Adrenal gland (tissue), 5 donors: ENCODE data around the gene SHLD2.
"Not testable (repeated sequence)": the region's sequence is repeated elsewhere in the genome, so short reads cannot be mapped to it uniquely, and the experiment has no call there.

ENCODE experiments used
- POLR2A ChIP-seq, 2 donors: fragments of 450-650 bp; IDR thresholded peaks; one replicate each; pipeline ENCODE4 v1.6.1; 2017; ENCODE audit warnings: antibody characterized with exemption in 2 of 2, mild to moderate bottlenecking in 2 of 2, moderate library complexity in 1 of 2
- TF ChIP-seq, protein P1 (sequence below), 6 experiments: fragments of 450-650 bp in 4 of 6; fragments of 200-600 bp in 2 of 6; sonication (generic) in 1 of 6; IDR thresholded peaks; 1 replicate in 5 of 6; 2 replicates in 1 of 6; pipeline versions ENCODE4 v1.5.1 to v1.8.0; 2016 to 2021; ENCODE audit warnings: antibody characterized with exemption in 6 of 6, mild to moderate bottlenecking in 2 of 6, moderate library complexity in 1 of 6
- donor health status: DM: no; HTN: no; CAD: no.

DNA sequence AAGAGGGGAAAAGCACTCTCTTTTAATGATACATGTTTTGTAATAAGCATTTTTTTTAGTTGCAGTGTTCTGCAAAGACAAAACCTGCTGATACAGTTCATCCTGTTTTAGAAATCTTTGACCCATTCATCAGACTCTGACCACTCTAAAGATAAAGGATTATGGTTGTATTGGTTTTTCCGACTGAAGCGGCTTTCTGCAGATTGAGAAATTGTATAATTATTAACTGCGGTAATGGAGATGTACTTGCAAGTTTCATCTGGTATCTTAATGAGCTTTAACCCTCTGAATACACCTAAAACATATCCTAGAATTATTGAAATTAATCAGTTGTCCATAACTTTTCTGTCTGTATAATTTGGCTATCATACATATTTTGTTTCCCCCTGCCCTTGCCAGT lies 50.6 kb downstream of the SHLD2 start:
- TF ChIP-seq, protein P1, sequence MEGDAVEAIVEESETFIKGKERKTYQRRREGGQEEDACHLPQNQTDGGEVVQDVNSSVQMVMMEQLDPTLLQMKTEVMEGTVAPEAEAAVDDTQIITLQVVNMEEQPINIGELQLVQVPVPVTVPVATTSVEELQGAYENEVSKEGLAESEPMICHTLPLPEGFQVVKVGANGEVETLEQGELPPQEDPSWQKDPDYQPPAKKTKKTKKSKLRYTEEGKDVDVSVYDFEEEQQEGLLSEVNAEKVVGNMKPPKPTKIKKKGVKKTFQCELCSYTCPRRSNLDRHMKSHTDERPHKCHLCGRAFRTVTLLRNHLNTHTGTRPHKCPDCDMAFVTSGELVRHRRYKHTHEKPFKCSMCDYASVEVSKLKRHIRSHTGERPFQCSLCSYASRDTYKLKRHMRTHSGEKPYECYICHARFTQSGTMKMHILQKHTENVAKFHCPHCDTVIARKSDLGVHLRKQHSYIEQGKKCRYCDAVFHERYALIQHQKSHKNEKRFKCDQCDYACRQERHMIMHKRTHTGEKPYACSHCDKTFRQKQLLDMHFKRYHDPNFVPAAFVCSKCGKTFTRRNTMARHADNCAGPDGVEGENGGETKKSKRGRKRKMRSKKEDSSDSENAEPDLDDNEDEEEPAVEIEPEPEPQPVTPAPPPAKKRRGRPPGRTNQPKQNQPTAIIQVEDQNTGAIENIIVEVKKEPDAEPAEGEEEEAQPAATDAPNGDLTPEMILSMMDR (IDR thresholded peaks at IDR 0.05): not testable (repeated sequence)
- not testable (repeated sequence) for TF ChIP-seq POLR2A (IDR thresholded peaks at IDR 0.05)
